Esophagus (tissue), 2 donors: ENCODE measurements around the gene HUS1. TPM values are rescaled to one million over a fixed set of nuclear protein-coding genes. Genes with fewer than 3 reads are reported as not detected.

Experiments used
- H3K27ac ChIP-seq, 2 donors: one replicate each; pipeline ENCODE4 v1.5.1; 2013; ENCODE audit warnings: low read depth in 2 of 2, mild to moderate bottlenecking in 2 of 2, inconsistent platforms in 1 of 2, low read length in 1 of 2, moderate library complexity in 1 of 2
- H3K27me3 ChIP-seq, 2 donors: one replicate each; pipeline ENCODE4 v1.6.1; 2013; ENCODE audit warnings: low read length in 2 of 2, control low read depth in 1 of 2, mild to moderate bottlenecking in 1 of 2; ENCODE audit not compliant: insufficient read depth in 2 of 2, control insufficient read depth in 1 of 2
- H3K36me3 ChIP-seq, 2 donors: one replicate each; pipeline ENCODE4 v1.6.1; 2013; ENCODE audit warnings: low read length in 1 of 2; ENCODE audit not compliant: control insufficient read depth in 2 of 2, insufficient read depth in 2 of 2
- H3K4me1 ChIP-seq, 2 donors: one replicate each; pipeline ENCODE4 v1.6.1; 2013; ENCODE audit warnings: low read length in 1 of 2; ENCODE audit not compliant: control insufficient read depth in 2 of 2, insufficient read depth in 2 of 2
- H3K4me3 ChIP-seq, 2 donors: one replicate each; pipeline ENCODE4 v1.5.1; 2013; ENCODE audit warnings: low read length in 2 of 2, mild to moderate bottlenecking in 2 of 2, low read depth in 1 of 2, moderate library complexity in 1 of 2
- H3K9me3 ChIP-seq, 2 donors: one replicate each; pipeline ENCODE4 v1.6.1; 2013; ENCODE audit warnings: mild to moderate bottlenecking in 2 of 2, low read depth in 1 of 2, low read length in 1 of 2, moderate library complexity in 1 of 2; ENCODE audit not compliant: control insufficient read depth in 2 of 2, insufficient read depth in 1 of 2
- WGBS, 2 donors: extraction: QIAGEN DNeasy Blood & Tissue Kit; methylation state at CpG; one replicate each; pipeline ENCODE4 v1.1.7; 2013; 5-methylcytosine and 5-hydroxymethylcytosine counted together
- polyA plus RNA-seq, 2 donors: library from polyadenylated mRNA; stranded (reverse); fragments of 200-250 nt; gene quantifications; one replicate each; pipeline ENCODE4 v1.2.3, GENCODE V29; 2013
- donor health status: healthy with polysubstance abuse.
- donor health status: Bipolar disorder and iron deficiency.

The HUS1 gene
- polyA plus RNA-seq = 10 to 100 TPM in 1 of 2 donors, 1 to 10 TPM in 1; 5.4 to 13.5 TPM

DNA sequence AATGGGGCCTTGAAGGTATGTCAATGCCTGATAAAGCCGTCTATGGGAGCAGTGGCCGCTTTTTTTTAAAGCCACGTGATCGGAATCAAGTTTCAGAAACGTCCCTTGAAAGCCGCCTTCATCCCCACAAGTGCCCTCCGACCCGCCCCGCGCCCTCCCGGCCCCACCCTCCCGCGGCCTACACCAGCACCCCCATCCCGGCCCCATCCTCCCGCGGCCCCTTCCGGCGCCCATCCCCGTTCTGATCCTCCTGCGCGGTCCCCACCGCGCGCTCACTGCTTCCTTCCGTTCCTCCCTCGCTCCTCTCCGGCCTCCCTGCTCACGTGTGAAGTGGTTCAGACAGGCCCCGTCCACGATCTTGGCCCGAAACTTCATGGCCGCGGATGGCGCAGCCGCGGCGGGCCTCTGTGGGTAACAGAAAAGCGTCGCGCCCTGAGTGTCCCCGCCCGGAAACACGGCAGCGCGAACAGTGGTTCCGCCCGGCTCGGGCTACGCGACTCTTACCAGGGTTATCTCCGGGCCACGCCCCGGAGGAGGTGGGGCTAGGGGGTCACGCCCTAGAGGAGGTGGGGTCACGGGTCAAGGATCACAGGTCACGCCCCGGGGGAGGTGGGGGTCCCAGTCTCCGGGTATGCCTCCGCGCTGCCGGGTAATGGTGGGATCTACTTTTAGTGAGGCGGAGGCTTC lies at the start of gene HUS1:
Gene HUS1 (minus strand): TSS at position 471 of the 687 bp plus-strand sequence. CDS start 96 bp downstream, at position 375.
- H3K9me3 ChIP-seq = no peaks in the 10 kb centered on the region
- H3K27ac ChIP-seq = peak within 1 kb of the TSS; percentile 89 to 94
- peaks cover 2 to 4% of the 10 kb centered on the region in 2 donors for H3K4me1 ChIP-seq
- no peaks in the 10 kb centered on the region for H3K27me3 ChIP-seq
- peak within 1 kb of the TSS; percentile 60 to 88 for H3K4me3 ChIP-seq
- 1 to 2% methylated on average over 61 to 62 of the region's 62 CpGs for WGBS, 2 donors
- H3K36me3 ChIP-seq = peaks cover 8 to 12% of the 10 kb centered on the region in 2 donors

DNA sequence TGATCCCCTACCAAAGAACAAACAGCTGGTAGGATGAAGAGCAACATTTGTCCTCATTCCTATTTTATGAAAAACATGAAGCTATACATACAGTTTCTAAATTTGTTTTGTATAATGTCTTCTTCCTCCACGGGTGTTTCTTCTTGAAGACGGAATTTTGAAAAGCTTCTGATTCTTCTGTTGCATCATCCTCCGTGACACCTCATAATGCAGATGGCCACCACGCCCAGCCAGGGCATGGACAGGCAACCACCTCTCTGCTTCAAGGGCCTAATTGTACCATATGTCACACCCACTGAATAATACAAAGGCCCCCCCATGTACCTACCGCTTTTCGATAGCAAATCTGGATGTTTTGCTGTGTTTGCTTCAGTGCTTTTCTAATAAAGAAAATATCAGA lies 49.5 kb upstream of the HUS1 start, which contains the start of gene SUN3:
Gene SUN3 (minus strand): TSS at position 170 of the 400 bp plus-strand sequence. CDS start 169 bp downstream, at position 1.
- 77 to 81% methylated on average over 6 of the region's 6 CpGs for WGBS, 2 donors
- H3K9me3 ChIP-seq = no peaks in the 10 kb centered on the region
- no peak within 1 kb of the TSS for H3K4me3 ChIP-seq
- no peak within 1 kb of the TSS for H3K27ac ChIP-seq
- no peaks in the 10 kb centered on the region for H3K27me3 ChIP-seq
- H3K36me3 ChIP-seq = no peaks in the 10 kb centered on the region
- H3K4me1 ChIP-seq = no peaks in the 10 kb centered on the region

- no peaks in the 10 kb centered on the region for H3K4me1 ChIP-seq
- no peaks in the 10 kb centered on the region for H3K27me3 ChIP-seq
- 43 to 47% methylated on average over 5 of the region's 5 CpGs for WGBS, 2 donors
- no peak overlapping the region for H3K4me3 ChIP-seq
- H3K9me3 ChIP-seq = no peaks in the 10 kb centered on the region
- no peaks in the 10 kb centered on the region for H3K36me3 ChIP-seq
- no peak overlapping the region for H3K27ac ChIP-seq
Measured at GRCh38 chr7:48025624-48026023, 46.2 kb upstream of the HUS1 start.

- WGBS, 2 donors = 75 to 81% methylated on average over 4 of the region's 4 CpGs
- Histone ChIP-seq H3K4me3 (no peak overlapping the region), H3K4me1 (no peaks in the 10 kb centered on the region), H3K36me3 (no peaks in the 10 kb centered on the region), H3K27ac (no peak overlapping the region), H3K27me3 (no peaks in the 10 kb centered on the region), H3K9me3 (no peaks in the 10 kb centered on the region)
Measured at GRCh38 chr7:48017674-48018073, 38.3 kb upstream of the HUS1 start.

DNA sequence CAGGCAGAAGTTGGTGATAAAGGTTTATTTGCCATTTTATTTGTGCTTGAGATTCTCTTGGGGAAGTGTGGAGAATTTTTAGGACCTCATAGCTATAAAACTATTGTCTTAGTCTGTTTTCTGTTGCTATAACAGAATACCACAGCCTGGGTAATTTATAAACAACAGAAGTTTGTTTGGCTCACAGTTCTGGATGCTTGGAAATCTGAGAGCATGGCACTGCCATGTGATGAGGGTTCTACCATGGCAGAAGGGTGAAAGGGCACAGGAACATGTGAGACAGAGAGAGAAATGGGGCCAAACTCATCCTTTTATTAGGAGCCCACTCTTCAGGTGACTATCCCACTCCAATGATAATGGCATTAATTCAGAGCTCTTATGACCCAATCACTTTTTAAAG lies 37.2 kb upstream of the HUS1 start:
- Histone ChIP-seq H3K27me3 (no peaks in the 10 kb centered on the region), H3K27ac (no peak overlapping the region), H3K36me3 (no peaks in the 10 kb centered on the region), H3K4me1 (no peaks in the 10 kb centered on the region), H3K4me3 (no peak overlapping the region), H3K9me3 (no peaks in the 10 kb centered on the region)

DNA sequence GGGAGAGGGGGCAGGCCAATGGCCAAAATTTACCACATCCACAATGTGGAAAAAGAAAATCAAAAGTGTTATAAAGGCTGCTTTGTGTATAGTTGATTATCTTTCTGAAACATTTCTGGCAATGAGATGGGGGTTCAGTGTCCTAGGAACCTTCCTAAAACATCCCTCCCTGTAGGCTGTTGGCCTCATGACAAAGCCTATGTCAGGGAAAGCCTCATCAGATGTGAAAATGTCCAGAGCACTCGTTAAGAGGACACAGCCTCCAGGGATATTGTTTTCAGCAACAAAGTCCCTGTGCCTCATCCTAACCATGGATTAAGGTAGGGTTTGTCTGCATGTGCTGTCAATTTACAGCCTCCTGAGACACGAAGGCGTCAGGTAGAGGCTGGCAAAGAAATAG lies 32.5 kb upstream of the HUS1 start:
- Histone ChIP-seq H3K4me3 (no peak overlapping the region), H3K27ac (no peak overlapping the region), H3K27me3 (no peaks in the 10 kb centered on the region), H3K9me3 (no peaks in the 10 kb centered on the region), H3K36me3 (no peaks in the 10 kb centered on the region), H3K4me1 (no peaks in the 10 kb centered on the region)
- 54 to 68% methylated on average over 3 of the region's 3 CpGs for WGBS, 2 donors

DNA sequence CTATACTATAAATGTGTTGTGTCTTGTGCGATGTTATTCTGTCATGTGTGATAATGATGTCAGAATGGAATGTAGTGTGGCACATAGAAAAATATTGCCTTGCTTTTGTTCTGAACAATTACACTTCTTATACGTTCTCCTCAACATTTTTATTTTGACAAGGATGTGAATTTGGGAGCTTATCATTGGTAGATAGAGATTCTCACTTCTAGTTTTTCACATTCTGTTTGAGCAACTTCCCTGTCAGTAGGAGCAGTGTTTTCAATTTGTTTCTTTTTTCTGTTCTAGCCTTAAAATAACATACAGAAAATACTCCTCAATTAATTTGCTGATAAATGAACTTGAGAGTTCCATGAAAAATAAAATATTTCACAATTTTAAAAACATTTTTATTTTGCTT lies 31.9 kb upstream of the HUS1 start:
- Histone ChIP-seq H3K4me1 (no peaks in the 10 kb centered on the region), H3K27ac (no peak overlapping the region), H3K4me3 (no peak overlapping the region), H3K9me3 (no peaks in the 10 kb centered on the region), H3K27me3 (no peaks in the 10 kb centered on the region), H3K36me3 (no peaks in the 10 kb centered on the region)
- WGBS, 2 donors = 71 to 72% methylated on average over 2 of the region's 2 CpGs

GRCh38 chr7:48009954-48010353 lies 30.5 kb upstream of the HUS1 start:
- no peak overlapping the region for H3K27ac ChIP-seq
- no peaks in the 10 kb centered on the region for H3K4me1 ChIP-seq
- no peaks in the 10 kb centered on the region for H3K36me3 ChIP-seq
- WGBS, 2 donors = 90 to 92% methylated on average over 4 of the region's 4 CpGs
- H3K9me3 ChIP-seq = no peaks in the 10 kb centered on the region
- no peak overlapping the region for H3K4me3 ChIP-seq
- no peaks in the 10 kb centered on the region for H3K27me3 ChIP-seq

- Histone ChIP-seq H3K27ac (no peak overlapping the region), H3K4me3 (no peak overlapping the region), H3K27me3 (no peaks in the 10 kb centered on the region), H3K36me3 (no peaks in the 10 kb centered on the region), H3K4me1 (no peaks in the 10 kb centered on the region), H3K9me3 (no peaks in the 10 kb centered on the region)
- WGBS, 2 donors = 82 to 91% methylated on average over 4 of the region's 4 CpGs
Measured at GRCh38 chr7:48009257-48009656, 29.8 kb upstream of the HUS1 start.

DNA sequence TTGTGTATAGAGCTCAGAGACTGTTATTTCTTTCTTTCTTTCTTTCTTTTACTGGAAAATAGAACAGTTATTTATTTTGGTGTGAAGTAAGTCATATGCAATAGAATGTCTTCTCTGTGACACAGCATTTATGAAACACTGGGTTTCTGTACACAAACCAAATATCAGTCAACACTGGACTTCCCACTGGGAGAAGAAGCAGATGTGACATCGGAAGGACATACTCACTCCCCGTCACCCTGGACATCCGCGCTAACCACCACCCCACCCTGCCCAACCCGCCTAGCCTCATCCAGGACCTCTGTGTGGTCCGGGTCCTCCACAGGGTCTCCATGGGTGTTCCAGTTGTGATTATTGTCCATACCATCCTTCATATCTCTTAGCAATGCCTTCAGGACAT lies 27.5 kb upstream of the HUS1 start:
- no peak overlapping the region for H3K27ac ChIP-seq
- no peak overlapping the region for H3K4me3 ChIP-seq
- 82 to 83% methylated on average over 6 of the region's 6 CpGs for WGBS, 2 donors
- no peaks in the 10 kb centered on the region for H3K9me3 ChIP-seq
- no peaks in the 10 kb centered on the region for H3K27me3 ChIP-seq
- H3K4me1 ChIP-seq = no peaks in the 10 kb centered on the region
- no peaks in the 10 kb centered on the region for H3K36me3 ChIP-seq
